CD14-positive monocyte (primary cell): ENCODE data around the gene TSHZ2. TPM values are rescaled to one million over a fixed set of nuclear protein-coding genes. Genes with fewer than 3 reads are reported as not detected.
"Not testable (repeated sequence)": the region's sequence is repeated elsewhere in the genome, so short reads cannot be mapped to it uniquely, and the experiment has no call there.

ENCODE experiments used
- DNase-seq, 3 donors: peaks; one replicate each; pipeline ENCODE4 v3.0.0-alpha.2; 2011 to 2022
- H2AFZ ChIP-seq: 2 replicates; pipeline ENCODE4 v1.6.0; 2012; ENCODE audit warnings: mild to moderate bottlenecking, low read depth, low read length, inconsistent platforms; ENCODE audit not compliant: insufficient read depth, poor library complexity, severe bottlenecking
- H3K27ac ChIP-seq, 2 donors: 1 replicate in 1 of 2; 2 replicates in 1 of 2; pipeline ENCODE4 v1.5.1; 2012 to 2013; ENCODE audit warnings: low read length in 2 of 2, control low read depth in 1 of 2, inconsistent platforms in 1 of 2, low read depth in 1 of 2, mild to moderate bottlenecking in 1 of 2
- H3K27me3 ChIP-seq, 2 donors: one replicate each; pipeline versions ENCODE4 v1.6.0 to v1.6.1; 2011 to 2013; ENCODE audit warnings: low read length in 2 of 2; ENCODE audit not compliant: control insufficient read depth in 2 of 2, insufficient read depth in 2 of 2
- H3K36me3 ChIP-seq, 2 donors: replicated peaks in 1 of 2; 1 replicate in 1 of 2; 2 replicates in 1 of 2; pipeline versions ENCODE4 v1.5.1 to v1.6.1; 2012 to 2013; ENCODE audit warnings: low read length in 2 of 2, control low read depth in 1 of 2, inconsistent platforms in 1 of 2, mild to moderate bottlenecking in 1 of 2; ENCODE audit not compliant: insufficient read depth in 2 of 2, control insufficient read depth in 1 of 2
- H3K4me1 ChIP-seq, 2 donors: 1 replicate in 1 of 2; 2 replicates in 1 of 2; pipeline versions ENCODE4 v1.5.1 to v1.6.1; 2012 to 2013; ENCODE audit warnings: low read length in 2 of 2, control low read depth in 1 of 2, inconsistent platforms in 1 of 2, mild to moderate bottlenecking in 1 of 2, moderate library complexity in 1 of 2; ENCODE audit not compliant: insufficient read depth in 2 of 2, control insufficient read depth in 1 of 2
- H3K4me2 ChIP-seq: replicated peaks from 2 replicates; pipeline ENCODE3; 2012; ENCODE audit warnings: low read length, moderate library complexity, mild to moderate bottlenecking; ENCODE audit not compliant: poor library complexity, severe bottlenecking; ENCODE audit errors: extremely low read depth
- H3K4me3 ChIP-seq, 3 experiments: fragments of 200-600 bp in 1 of 3; sonication (generic) in 1 of 3; replicated peaks in 1 of 3; 1 replicate in 2 of 3; 2 replicates in 1 of 3; pipeline ENCODE4 v1.5.1; 2011 to 2013; ENCODE audit warnings: low read length in 3 of 3, mild to moderate bottlenecking in 3 of 3, control low read depth in 2 of 3, low read depth in 2 of 3, inconsistent platforms in 1 of 3, moderate library complexity in 1 of 3
- H3K79me2 ChIP-seq: 2 replicates; pipeline ENCODE4 v1.6.0; 2012; ENCODE audit warnings: mild to moderate bottlenecking, control low read depth, inconsistent platforms, low read length, moderate library complexity; ENCODE audit not compliant: insufficient read depth
- H3K9ac ChIP-seq: 2 replicates; pipeline ENCODE4 v1.6.0; 2017; ENCODE audit warnings: low read length, mild to moderate bottlenecking; ENCODE audit not compliant: insufficient read depth, poor library complexity, severe bottlenecking
- H3K9me3 ChIP-seq, 2 donors: replicated peaks in 1 of 2; 1 replicate in 1 of 2; 2 replicates in 1 of 2; pipeline versions ENCODE4 v1.5.1 to v1.6.1; 2012 to 2013; ENCODE audit warnings: low read length in 2 of 2, control low read depth in 1 of 2; ENCODE audit not compliant: control insufficient read depth in 1 of 2, insufficient read depth in 1 of 2
- H4K20me1 ChIP-seq: 2 replicates; pipeline ENCODE4 v1.6.0; 2012; ENCODE audit warnings: mild to moderate bottlenecking, low read length, control low read depth, moderate library complexity; ENCODE audit not compliant: insufficient read depth
- H3K27ac Mint-ChIP-seq, 7 donors: one replicate each; pipeline ENCODE4 v1.8.0; 2020; ENCODE audit warnings: mild to moderate bottlenecking in 7 of 7, mixed read lengths in 7 of 7, moderate library complexity in 6 of 7, inconsistent platforms in 2 of 7
- H3K27me3 Mint-ChIP-seq, 3 donors: one replicate each; pipeline ENCODE4 v1.8.0; 2021 to 2022; ENCODE audit warnings: low read depth in 3 of 3, mild to moderate bottlenecking in 3 of 3, mixed read lengths in 3 of 3, moderate library complexity in 3 of 3, inconsistent platforms in 1 of 3
- H3K36me3 Mint-ChIP-seq, 2 donors: one replicate each; pipeline ENCODE4 v1.8.0; 2020; ENCODE audit warnings: mixed read lengths in 2 of 2, inconsistent platforms in 1 of 2, mild to moderate bottlenecking in 1 of 2
- H3K4me1 Mint-ChIP-seq: one replicate; pipeline ENCODE4 v1.8.0; 2020; ENCODE audit warnings: mild to moderate bottlenecking, mixed read lengths
- H3K4me3 Mint-ChIP-seq, 2 donors: one replicate each; pipeline ENCODE4 v1.8.0; 2020; ENCODE audit warnings: mild to moderate bottlenecking in 2 of 2, mixed read lengths in 2 of 2, moderate library complexity in 1 of 2
- H3K9me3 Mint-ChIP-seq, 7 donors: one replicate each; pipeline ENCODE4 v1.8.0; 2020 to 2022; ENCODE audit warnings: mixed read lengths in 7 of 7, mild to moderate bottlenecking in 6 of 7, moderate library complexity in 6 of 7, inconsistent platforms in 2 of 7
- CTCF ChIP-seq: fragments of 200-600 bp; IDR thresholded peaks from one replicate; pipeline ENCODE4 v1.8.0; 2022; ENCODE audit warnings: antibody characterized with exemption, mild to moderate bottlenecking
- WGBS: methylation state at CpG from one replicate; pipeline ENCODE4 v1.1.5; 2013; ENCODE audit warnings: missing lambda C conversion rate; ENCODE audit not compliant: insufficient coverage; 5-methylcytosine and 5-hydroxymethylcytosine counted together
- intact Hi-C, 2 donors: fragments of 100-400 bp; cut with micrococcal nuclease; formaldehyde crosslinking; loops; one replicate each; pipeline versions ENCODE4 v1.15.0 to v1.15.1; 2023
- polyA plus RNA-seq, 3 donors: library from polyadenylated mRNA; depleted of rRNA in 1 of 3; unstranded in 2 of 3; stranded (reverse) in 1 of 3; fragments of 300-500 nt in 2 of 3; fragments of >200 nt in 1 of 3; fragmentation: Illumina TruSeq in 2 of 3; gene quantifications; 1 replicate in 2 of 3; 2 replicates in 1 of 3; pipeline ENCODE4 v1.2.3, GENCODE V29; 2012 to 2021

The TSHZ2 gene
- polyA plus RNA-seq, 3 donors = not detected

- no peaks in the 10 kb centered on the region for H3K79me2 ChIP-seq
- Mint-ChIP-seq H3K9me3 (peaks cover 0 to 5% (median 1%) of the 10 kb centered on the region in 7 donors), H3K27me3 (peaks cover 8 to 15% (median 8%) of the 10 kb centered on the region in 3 donors), H3K4me1 (peaks cover 17% of the 10 kb centered on the region), H3K27ac (no peak overlapping the region), H3K36me3 (no peaks in the 10 kb centered on the region), H3K4me3 (no peak overlapping the region)
- H3K4me2 ChIP-seq = no peak overlapping the region
- H3K36me3 ChIP-seq = no peaks in the 10 kb centered on the region
- H2AFZ ChIP-seq = no peak overlapping the region
- DNase-seq = no peak
- intact Hi-C loops = no loop called here
- H3K9me3 ChIP-seq = no peaks in the 10 kb centered on the region
- H4K20me1 ChIP-seq = no peaks in the 10 kb centered on the region
- no peak overlapping the region for H3K9ac ChIP-seq
- no peak for TF ChIP-seq CTCF
- 31% methylated on average over 2 of the region's 5 CpGs for WGBS
- H3K27me3 ChIP-seq = no peaks in the 10 kb centered on the region
- H3K27ac ChIP-seq = no peak overlapping the region
- H3K4me3 ChIP-seq = no peak overlapping the region
- peaks cover 5 to 10% of the 10 kb centered on the region in 2 donors for H3K4me1 ChIP-seq
Measured at GRCh38 chr20:53529658-53530057, 557.5 kb downstream of the TSHZ2 start.

- TF ChIP-seq CTCF = no peak
- Histone ChIP-seq H3K9ac (no peak overlapping the region), H3K4me1 (peaks cover 5 to 10% of the 10 kb centered on the region in 2 donors), H3K36me3 (no peaks in the 10 kb centered on the region), H3K4me2 (no peak overlapping the region), H3K27me3 (no peaks in the 10 kb centered on the region), H3K27ac (no peak overlapping the region), H3K4me3 (no peak overlapping the region), H3K79me2 (no peaks in the 10 kb centered on the region), H2AFZ (no peak overlapping the region), H4K20me1 (no peaks in the 10 kb centered on the region), H3K9me3 (no peaks in the 10 kb centered on the region)
- Mint-ChIP-seq H3K9me3 (peaks cover 0 to 6% (median 1%) of the 10 kb centered on the region in 7 donors), H3K27ac (no peak overlapping the region), H3K4me3 (no peak overlapping the region), H3K27me3 (peaks cover 6 to 14% (median 8%) of the 10 kb centered on the region in 3 donors), H3K4me1 (peaks cover 17% of the 10 kb centered on the region), H3K36me3 (no peaks in the 10 kb centered on the region)
- WGBS = no CpG with 5 or more reads among the region's 2 CpGs
- peak in 1 of 3 donors; percentile 3 for DNase-seq
- intact Hi-C loops = no loop called here
Measured at GRCh38 chr20:53530440-53530839, 558.3 kb downstream of the TSHZ2 start.

- H2AFZ ChIP-seq, intact Hi-C loops, H3K27me3 ChIP-seq, H3K27ac Mint-ChIP-seq, H3K36me3 Mint-ChIP-seq, H3K79me2 ChIP-seq, H3K4me2 ChIP-seq, H3K9me3 Mint-ChIP-seq, H3K36me3 ChIP-seq, H3K27ac ChIP-seq, H3K9ac ChIP-seq, H3K4me3 ChIP-seq, H4K20me1 ChIP-seq, H3K9me3 ChIP-seq: not testable (repeated sequence)
- WGBS = 60% methylated on average over 4 of the region's 6 CpGs
- peaks cover 5 to 10% of the 10 kb centered on the region in 2 donors for H3K4me1 ChIP-seq
- peaks cover 17% of the 10 kb centered on the region for H3K4me1 Mint-ChIP-seq
- peak overlapping the region in 1 of 2 donors; percentile 11 for H3K4me3 Mint-ChIP-seq
- H3K27me3 Mint-ChIP-seq = peaks cover 4 to 14% (median 6%) of the 10 kb centered on the region in 3 donors
- DNase-seq = peak; percentile 40 to 66 (median 58)
Measured at GRCh38 chr20:53532654-53533312, 560.6 kb downstream of the TSHZ2 start.
